ENCODE data around the gene RNF224. TPM values are rescaled to one million over a fixed set of nuclear protein-coding genes. Genes with fewer than 3 reads are reported as not detected.
A peak's percentile ranks its signal among the peaks of the same experiment; 100 is the strongest.

RNF224 gene
- total and polyA plus RNA-seq, 2 experiments from 2014 or later: 0.63 TPM; not detected in 1

GRCh38 chr9:137273611-137274320 is 46.5 kb downstream of the RNF224 start:
- DNase-seq (ENCODE audit: low spot score): no peak
- no peak for ATAC-seq
- peak overlapping the region; percentile 75 for H3K27ac Mint-ChIP-seq
- Histone ChIP-seq H3K4me1 (ENCODE audit: insufficient read depth) (peaks cover 12% of the 10 kb centered on the region), H3K79me2 (replicated peaks; ENCODE audit: insufficient read depth) (no peaks in the 10 kb centered on the region), H3K27me3 (ENCODE audit: insufficient read depth) (0 out of 2 replicates have a peak, but pooled peaks cover under 1% of the 10 kb centered on the region), H3K9me2 (ENCODE audit: insufficient read depth) (no peaks in the 10 kb centered on the region), H3K4me3 (no peak overlapping the region), H4K20me1 (replicated peaks; ENCODE audit: insufficient read depth) (0 out of 2 replicates have a peak, but pooled peaks cover 5% of the 10 kb centered on the region), H3K36me3 (ENCODE audit: insufficient read depth) (peaks cover 2% of the 10 kb centered on the region; the same call in 1 of the 2 replicates), H3K4me2 (no peak overlapping the region), H3K27ac (ENCODE audit: low read depth) (no peak overlapping the region), H3F3A (replicated peaks; ENCODE audit: low read depth) (0 out of 2 replicates have a peak, but pooled peaks cover 2% of the 10 kb centered on the region), H2AFZ (no peak overlapping the region)
- H3K27me3 Mint-ChIP-seq (ENCODE audit: insufficient read depth, low read depth, poor library complexity): peaks cover 28% of the 10 kb centered on the region
- TF ChIP-seq ZNF331 (CRISPR knock-in tag; IDR thresholded peaks at IDR 0.05; ENCODE audit: low read depth): no peak
- TF ChIP-seq CREB1 (CRISPR knock-in tag; IDR thresholded peaks at IDR 0.05; ENCODE audit: low read depth): no peak
- TF ChIP-seq POLR2AphosphoS5 (IDR thresholded peaks at IDR 0.05; ENCODE audit: low read depth): no peak
- no peak for TF ChIP-seq ETS1 (IDR thresholded peaks at IDR 0.05)
- no peak for TF ChIP-seq ZNF114 (CRISPR knock-in tag; IDR thresholded peaks at IDR 0.05)
- no peak for TF ChIP-seq NANOG (IDR thresholded peaks at IDR 0.05; ENCODE audit: borderline replicate concordance)
- TF ChIP-seq CTCF (conservative IDR thresholded peaks at IDR 0.05; ENCODE audit: low read depth in 2 of 2): no peak
- no peak for TF ChIP-seq REST (IDR thresholded peaks at IDR 0.05; ENCODE audit: unreplicated experiment)
- no peak for TF ChIP-seq ZNF462 (CRISPR knock-in tag; IDR thresholded peaks at IDR 0.05)
- H3K4me1 Mint-ChIP-seq: peaks cover 36% of the 10 kb centered on the region
- H3K4me3 Mint-ChIP-seq: no peak overlapping the region
- peaks cover 21% of the 10 kb centered on the region for H3K36me3 Mint-ChIP-seq (ENCODE audit: low read depth)
- no peaks in the 10 kb centered on the region; the same call in 2 of the 3 replicates for H3K9me3 Mint-ChIP-seq
